Kidney (tissue), 14 donors: ENCODE data around the gene TMEM185B. TPM values are rescaled to one million over a fixed set of nuclear protein-coding genes. Genes with fewer than 3 reads are reported as not detected.
"Not testable (repeated sequence)": the region's sequence is repeated elsewhere in the genome, so short reads cannot be mapped to it uniquely, and the experiment has no call there.

Source experiments
- DNase-seq, 5 donors: peaks; one replicate each; pipeline ENCODE4 v3.0.0-alpha.2; 2013 to 2020
- FAIRE-seq: peaks from 2 replicates; lab custom pipeline; 2012; peaks lifted over from hg19 to GRCh38; lab: Jason Lieb, UNC
- H3K27ac ChIP-seq, 2 donors: one replicate each; pipeline ENCODE4 v1.7.0; 2013; ENCODE audit warnings: low read depth in 2 of 2, low read length in 2 of 2, inconsistent platforms in 1 of 2
- H3K27me3 ChIP-seq: one replicate; pipeline ENCODE4 v1.7.1; 2013; ENCODE audit warnings: low read length, inconsistent platforms; ENCODE audit not compliant: control insufficient read depth, insufficient read depth
- H3K36me3 ChIP-seq, 3 donors: one replicate each; pipeline versions ENCODE4 v1.7.0 to v1.7.1; 2013; ENCODE audit warnings: low read length in 3 of 3, control low read depth in 1 of 3, inconsistent platforms in 1 of 3; ENCODE audit not compliant: insufficient read depth in 3 of 3, control insufficient read depth in 2 of 3
- H3K4me1 ChIP-seq, 3 donors: one replicate each; pipeline versions ENCODE4 v1.7.0 to v1.7.1; 2013; ENCODE audit warnings: low read length in 3 of 3, inconsistent platforms in 1 of 3, low read depth in 1 of 3; ENCODE audit not compliant: control insufficient read depth in 2 of 3, insufficient read depth in 2 of 3
- H3K4me3 ChIP-seq, 3 donors: one replicate each; pipeline versions ENCODE4 v1.7.0 to v1.8.1; 2013; ENCODE audit warnings: low read length in 3 of 3, control low read depth in 1 of 3, inconsistent platforms in 1 of 3
- H3K9ac ChIP-seq, 3 donors: one replicate each; pipeline versions ENCODE4 v1.7.0 to v1.7.1; 2013; ENCODE audit warnings: low read length in 3 of 3, control low read depth in 1 of 3, inconsistent platforms in 1 of 3
- H3K9me3 ChIP-seq, 3 donors: one replicate each; pipeline versions ENCODE4 v1.7.0 to v1.7.1; 2013; ENCODE audit warnings: low read length in 3 of 3, control low read depth in 1 of 3, inconsistent platforms in 1 of 3; ENCODE audit not compliant: control insufficient read depth in 2 of 3, insufficient read depth in 1 of 3
- intact Hi-C: fragments of 100-400 bp; cut with DNase I; formaldehyde crosslinking; loops from one replicate; pipeline ENCODE4 v1.11.1; 2022
- polyA plus RNA-seq: library from polyadenylated mRNA; stranded (reverse); fragments of 350-450 nt; fragmentation: Illumina TruSeq; extraction: RNeasy Lipid Tissue Mini Kit (QIAGEN cat#74804); gene quantifications from one replicate; pipeline ENCODE4 v1.2.3, GENCODE V29; 2014; ENCODE audit warnings: low read depth, low replicate concordance; ENCODE audit not compliant: insufficient read depth
- total RNA-seq: library from RNA; stranded (reverse); fragmentation: NEBNext Ultra II Directional; extraction: Animal tissue kit (Norgen Biotek cat#: 25700); gene quantifications from one replicate; pipeline ENCODE4 v1.2.1, GENCODE V29; 2021
- TF ChIP-seq, protein P1 (sequence below): IDR thresholded peaks from 3 replicates; pipeline ENCODE4 v1.5.1; 2012; ENCODE audit warnings: mild to moderate bottlenecking, moderate library complexity, borderline replicate concordance; ENCODE audit not compliant: insufficient read depth; ENCODE audit errors: extremely low read depth
- donor health status: control.
- donor health status: control.
- donor health status: control.
- donor health status: control.
- donor health status: control.
- donor health status: DM: yes; HTN: yes; CAD: no.
- donor health status: Normal renal cell carcinoma (clear cell type).

The TMEM185B gene
- total and polyA plus RNA-seq, 2 donors from 2014 or later: 8.0 to 28.1 TPM

GRCh38 chr2:120204417-120204816, 18.8 kb downstream of the TMEM185B start:
- Histone ChIP-seq H3K36me3 (no peaks in the 10 kb centered on the region), H3K9me3 (no peaks in the 10 kb centered on the region), H3K27ac (no peak overlapping the region), H3K9ac (no peak overlapping the region), H3K4me1 (peaks cover 0 to 5% (median 3%) of the 10 kb centered on the region in 3 donors), H3K27me3 (no peaks in the 10 kb centered on the region), H3K4me3 (no peak overlapping the region)
- DNase-seq (no peak), FAIRE-seq (no peak)
- TF ChIP-seq, protein P1, sequence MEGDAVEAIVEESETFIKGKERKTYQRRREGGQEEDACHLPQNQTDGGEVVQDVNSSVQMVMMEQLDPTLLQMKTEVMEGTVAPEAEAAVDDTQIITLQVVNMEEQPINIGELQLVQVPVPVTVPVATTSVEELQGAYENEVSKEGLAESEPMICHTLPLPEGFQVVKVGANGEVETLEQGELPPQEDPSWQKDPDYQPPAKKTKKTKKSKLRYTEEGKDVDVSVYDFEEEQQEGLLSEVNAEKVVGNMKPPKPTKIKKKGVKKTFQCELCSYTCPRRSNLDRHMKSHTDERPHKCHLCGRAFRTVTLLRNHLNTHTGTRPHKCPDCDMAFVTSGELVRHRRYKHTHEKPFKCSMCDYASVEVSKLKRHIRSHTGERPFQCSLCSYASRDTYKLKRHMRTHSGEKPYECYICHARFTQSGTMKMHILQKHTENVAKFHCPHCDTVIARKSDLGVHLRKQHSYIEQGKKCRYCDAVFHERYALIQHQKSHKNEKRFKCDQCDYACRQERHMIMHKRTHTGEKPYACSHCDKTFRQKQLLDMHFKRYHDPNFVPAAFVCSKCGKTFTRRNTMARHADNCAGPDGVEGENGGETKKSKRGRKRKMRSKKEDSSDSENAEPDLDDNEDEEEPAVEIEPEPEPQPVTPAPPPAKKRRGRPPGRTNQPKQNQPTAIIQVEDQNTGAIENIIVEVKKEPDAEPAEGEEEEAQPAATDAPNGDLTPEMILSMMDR: no peak
- intact Hi-C loops: no loop called here

GRCh38 chr2:120204022-120204405, 19.2 kb downstream of the TMEM185B start:
- FAIRE-seq: no peak
- Histone ChIP-seq H3K27ac (no peak overlapping the region), H3K36me3 (no peaks in the 10 kb centered on the region), H3K4me3 (no peak overlapping the region), H3K27me3 (no peaks in the 10 kb centered on the region), H3K4me1 (peaks cover 0 to 5% (median 3%) of the 10 kb centered on the region in 3 donors), H3K9me3 (no peaks in the 10 kb centered on the region), H3K9ac (no peak overlapping the region)
- DNase-seq: no peak
- intact Hi-C loops: no loop called here
- TF ChIP-seq, protein P1: no peak

GRCh38 chr2:120203251-120204021, 19.8 kb downstream of the TMEM185B start:
- DNase-seq: peak in 2 of 5 donors; percentile 26 to 31
- H3K9ac ChIP-seq: no peak overlapping the region

DNA sequence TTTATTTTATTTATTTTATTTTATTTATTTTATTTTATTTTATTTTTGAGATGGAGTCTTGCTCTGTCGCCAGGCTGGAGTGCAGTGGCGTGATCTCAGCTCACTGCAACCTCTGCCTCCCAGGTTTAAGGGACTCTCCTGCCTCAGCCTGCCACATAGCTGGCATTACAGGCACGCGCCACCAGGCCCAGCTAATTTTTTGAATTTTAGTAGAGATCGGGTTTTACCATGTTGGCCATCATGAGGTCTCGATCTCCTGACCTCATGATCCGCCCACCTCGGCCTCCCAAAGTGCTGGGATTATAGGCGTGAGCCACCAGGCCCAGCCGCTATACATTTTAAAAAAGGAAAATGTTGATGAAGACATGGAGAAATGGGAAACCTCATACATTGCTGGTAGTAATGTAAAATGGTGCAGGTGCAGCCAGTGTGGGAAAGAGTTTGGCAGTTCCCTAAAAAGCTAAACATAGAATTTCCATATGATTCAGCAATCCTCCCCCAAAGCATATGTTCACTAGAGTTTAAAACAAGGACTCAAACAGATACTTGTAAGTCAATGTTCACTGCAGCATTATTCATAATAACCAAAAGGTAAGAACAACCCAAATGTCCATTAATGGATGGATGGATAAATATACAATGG, 23.3 kb downstream of the TMEM185B start:
- H3K4me1 ChIP-seq, H3K27ac ChIP-seq, H3K9ac ChIP-seq, H3K36me3 ChIP-seq, H3K4me3 ChIP-seq, intact Hi-C loops, H3K27me3 ChIP-seq, DNase-seq, FAIRE-seq, H3K9me3 ChIP-seq: not testable (repeated sequence)

More at GRCh38 chr2:120203251-120204021, 19.8 kb downstream of the TMEM185B start:
- no peak overlapping the region for H3K27ac ChIP-seq
- TF ChIP-seq, protein P1: no peak
- no peak for FAIRE-seq
- H3K36me3 ChIP-seq: no peaks in the 10 kb centered on the region
- no peaks in the 10 kb centered on the region for H3K9me3 ChIP-seq
- peak overlapping the region in 1 of 3 donors; percentile 12 for H3K4me3 ChIP-seq
- H3K27me3 ChIP-seq: no peaks in the 10 kb centered on the region
- peaks cover 0 to 5% (median 3%) of the 10 kb centered on the region in 3 donors for H3K4me1 ChIP-seq
- intact Hi-C loops: no loop called here
